Activated naive CD8-positive, alpha-beta T cell treated with anti-CD3 and anti-CD28 coated beads, Interleukin-2, amount 10 ng/mL, durations not matched to agents 7 days and 5 days (primary cell): ENCODE measurements around the gene SURF6. TPM values are rescaled to one million over a fixed set of nuclear protein-coding genes. Genes with fewer than 3 reads are reported as not detected.
"Not testable (repeated sequence)": the region's sequence is repeated elsewhere in the genome, so short reads cannot be mapped to it uniquely, and the experiment has no call there.

Experiments used
- ATAC-seq: fragments of 150-1000 bp; cut with Tn5 transposase; one replicate; pipeline ENCODE4 v1.10.0; 2021; ENCODE audit warnings: low read depth, moderate library complexity
- POLR2A ChIA-PET: fragments of 350-600 bp; sonication (Branson Sonifier 250); formaldehyde crosslinking; loops from one replicate; lab custom pipeline; 2021; ENCODE audit warnings: antibody characterized with exemption; lab: Charles Lee
- DNase-seq: peaks from one replicate; pipeline ENCODE4 v3.0.0; 2021
- H3K27ac Mint-ChIP-seq: one replicate; pipeline ENCODE4 v1.8.0; 2022; ENCODE audit warnings: mild to moderate bottlenecking, mixed read lengths
- H3K27me3 Mint-ChIP-seq: one replicate; pipeline ENCODE4 v1.8.0; 2022; ENCODE audit warnings: mild to moderate bottlenecking, moderate library complexity, mixed read lengths
- H3K36me3 Mint-ChIP-seq: one replicate; pipeline ENCODE4 v1.8.0; 2021; ENCODE audit warnings: mild to moderate bottlenecking, mixed read lengths
- H3K4me1 Mint-ChIP-seq: one replicate; pipeline ENCODE4 v1.8.0; 2021; ENCODE audit warnings: mixed read lengths
- H3K4me3 Mint-ChIP-seq: one replicate; pipeline ENCODE4 v1.8.0; 2022; ENCODE audit warnings: mild to moderate bottlenecking, moderate library complexity, mixed read lengths
- H3K9me3 Mint-ChIP-seq: one replicate; pipeline ENCODE4 v1.8.0; 2021; ENCODE audit warnings: mixed read lengths
- total RNA-seq, 2 experiments: library from RNA; stranded (reverse); gene quantifications; one replicate each; pipeline ENCODE4 v1.2.3, GENCODE V29; 2021

The SURF6 gene
- total RNA-seq, 2 experiments from 2014 or later: 20.5 to 21.0 TPM

- Mint-ChIP-seq H3K9me3 (no peaks in the 10 kb centered on the region), H3K36me3 (peaks cover 28% of the 10 kb centered on the region), H3K4me1 (peaks cover 29% of the 10 kb centered on the region), H3K4me3 (no peak overlapping the region), H3K27me3 (no peaks in the 10 kb centered on the region), H3K27ac (peak overlapping the region; percentile 92)
- no peak for DNase-seq
- no peak for ATAC-seq
- POLR2A ChIA-PET: interaction anchor here (0.9 to 1.6 kb wide), 4 partner anchors 14 to 33 kb away, joined by 3 to 8 read pairs (median 4); partner anchors contain the start of genes SURF1 and SURF2
Observed at GRCh38 chr9:133341369-133342068, 5.5 kb upstream of the SURF6 start.

- Mint-ChIP-seq H3K9me3 (no peaks in the 10 kb centered on the region), H3K27me3 (no peaks in the 10 kb centered on the region), H3K4me3 (peak overlapping the region; percentile 46), H3K27ac (peak overlapping the region; percentile 92), H3K4me1 (peaks cover 26% of the 10 kb centered on the region), H3K36me3 (peaks cover 24% of the 10 kb centered on the region)
- no peak for DNase-seq
- POLR2A ChIA-PET: interaction anchor here (1.0 to 1.4 kb wide), 3 partner anchors 15 to 34 kb away, joined by 3 to 8 read pairs (median 4); partner anchors contain the start of genes SURF1 and SURF2
- no peak for ATAC-seq
Observed at GRCh38 chr9:133340916-133341315, 4.9 kb upstream of the SURF6 start.

GRCh38 chr9:133340256-133340655 lies 4.3 kb upstream of the SURF6 start:
- Mint-ChIP-seq H3K4me3 (peak overlapping the region; percentile 46), H3K27me3 (no peaks in the 10 kb centered on the region), H3K27ac (peak overlapping the region; percentile 92), H3K36me3 (peaks cover 26% of the 10 kb centered on the region), H3K4me1 (peaks cover 28% of the 10 kb centered on the region), H3K9me3 (no peaks in the 10 kb centered on the region)
- ATAC-seq (no peak), DNase-seq (no peak)
- POLR2A ChIA-PET: interaction anchor here (1.0 to 2.0 kb wide), 3 partner anchors 8 to 35 kb away, joined by 4 to 11 read pairs (median 8); partner anchors contain the start of genes MED22 and RPL7A

- no peaks in the 10 kb centered on the region for H3K27me3 Mint-ChIP-seq
- no peak for DNase-seq
- POLR2A ChIA-PET: interaction anchor here (2.0 kb wide), 1 partner anchor 8 kb away, joined by 11 read pairs; the partner anchor contains the start of genes MED22 and RPL7A
- H3K36me3 Mint-ChIP-seq: peaks cover 26% of the 10 kb centered on the region
- ATAC-seq: no peak
- peaks cover 31% of the 10 kb centered on the region for H3K4me1 Mint-ChIP-seq
- H3K9me3 Mint-ChIP-seq: no peaks in the 10 kb centered on the region
- H3K27ac Mint-ChIP-seq: peak overlapping the region; percentile 92
- peak overlapping the region; percentile 9 for H3K4me3 Mint-ChIP-seq
Observed at GRCh38 chr9:133339641-133340040, 3.7 kb upstream of the SURF6 start.

GRCh38 chr9:133334888-133335287 lies 1.1 kb downstream of the SURF6 start:
- peak overlapping the region; percentile 94 for H3K4me3 Mint-ChIP-seq
- not testable (repeated sequence) for H3K9me3 Mint-ChIP-seq, H3K27me3 Mint-ChIP-seq, ATAC-seq
- H3K4me1 Mint-ChIP-seq: peaks cover 25% of the 10 kb centered on the region
- peaks cover 28% of the 10 kb centered on the region for H3K36me3 Mint-ChIP-seq
- peak overlapping the region; percentile 95 for H3K27ac Mint-ChIP-seq
- POLR2A ChIA-PET: interaction anchor here (1.6 to 3.2 kb wide), 4 partner anchors 13 to 42 kb away, joined by 4 to 19 read pairs (median 7); partner anchors contain the start of genes MED22, RPL7A, STKLD1 and SURF1
- peak; percentile 15 for DNase-seq

GRCh38 chr9:133334161-133334560 lies 1.8 kb downstream of the SURF6 start:
- POLR2A ChIA-PET: interaction anchor here (1.6 to 3.2 kb wide), 4 partner anchors 14 to 42 kb away, joined by 4 to 19 read pairs (median 7); partner anchors contain the start of genes MED22, RPL7A, STKLD1 and SURF1
- DNase-seq (peak; percentile 26), ATAC-seq (no peak)
- Mint-ChIP-seq H3K4me3 (peak overlapping the region; percentile 32), H3K9me3 (no peaks in the 10 kb centered on the region), H3K27me3 (no peaks in the 10 kb centered on the region), H3K4me1 (peaks cover 20% of the 10 kb centered on the region), H3K27ac (peak overlapping the region; percentile 48), H3K36me3 (peaks cover 25% of the 10 kb centered on the region)

- no peak for ATAC-seq
Observed at GRCh38 chr9:133333566-133333965, 2.4 kb downstream of the SURF6 start.

GRCh38 chr9:133333011-133333410 lies 3.0 kb downstream of the SURF6 start:
- Mint-ChIP-seq H3K4me1 (peaks cover 20% of the 10 kb centered on the region), H3K27me3 (no peaks in the 10 kb centered on the region), H3K27ac (no peak overlapping the region), H3K4me3 (no peak overlapping the region), H3K36me3 (peaks cover 20% of the 10 kb centered on the region), H3K9me3 (no peaks in the 10 kb centered on the region)
- ATAC-seq: no peak
- POLR2A ChIA-PET: interaction anchor here (3.2 kb wide), 1 partner anchor 15 kb away, joined by 19 read pairs; the partner anchor contains the start of genes MED22 and RPL7A
- DNase-seq: peak; percentile 20

More at GRCh38 chr9:133333566-133333965, 2.4 kb downstream of the SURF6 start:
- Mint-ChIP-seq H3K27ac (peak overlapping the region; percentile 48), H3K27me3 (no peaks in the 10 kb centered on the region), H3K36me3 (peaks cover 20% of the 10 kb centered on the region), H3K4me1 (peaks cover 20% of the 10 kb centered on the region), H3K4me3 (no peak overlapping the region), H3K9me3 (no peaks in the 10 kb centered on the region)
- DNase-seq: peak; percentile 25
- POLR2A ChIA-PET: interaction anchor here (3.2 kb wide), 1 partner anchor 15 kb away, joined by 19 read pairs; the partner anchor contains the start of genes MED22 and RPL7A

GRCh38 chr9:133332381-133332730 lies 3.6 kb downstream of the SURF6 start:
- H3K27ac Mint-ChIP-seq: no peak overlapping the region
- no peaks in the 10 kb centered on the region for H3K27me3 Mint-ChIP-seq
- no peak for ATAC-seq
- no peaks in the 10 kb centered on the region for H3K9me3 Mint-ChIP-seq
- H3K4me1 Mint-ChIP-seq: peaks cover 18% of the 10 kb centered on the region
- peak; percentile 15 for DNase-seq
- no peak overlapping the region for H3K4me3 Mint-ChIP-seq
- POLR2A ChIA-PET: no interaction called here
- H3K36me3 Mint-ChIP-seq: peaks cover 18% of the 10 kb centered on the region

- POLR2A ChIA-PET: no interaction called here
- Mint-ChIP-seq H3K27ac (no peak overlapping the region), H3K36me3 (peaks cover 18% of the 10 kb centered on the region), H3K4me1 (peaks cover 18% of the 10 kb centered on the region), H3K4me3 (no peak overlapping the region), H3K9me3 (no peaks in the 10 kb centered on the region), H3K27me3 (no peaks in the 10 kb centered on the region)
- peak; percentile 25 for DNase-seq
- ATAC-seq: no peak
Observed at GRCh38 chr9:133331641-133332380, 4.2 kb downstream of the SURF6 start.

- no peaks in the 10 kb centered on the region for H3K9me3 Mint-ChIP-seq
- POLR2A ChIA-PET: no interaction called here
- ATAC-seq: no peak
- H3K27ac Mint-ChIP-seq: no peak overlapping the region
- no peaks in the 10 kb centered on the region for H3K27me3 Mint-ChIP-seq
- H3K4me3 Mint-ChIP-seq: no peak overlapping the region
- peak; percentile 17 for DNase-seq
- H3K4me1 Mint-ChIP-seq: peaks cover 14% of the 10 kb centered on the region
- peaks cover 17% of the 10 kb centered on the region for H3K36me3 Mint-ChIP-seq
Observed at GRCh38 chr9:133331221-133331620, 4.8 kb downstream of the SURF6 start.

- H3K4me3 Mint-ChIP-seq, H3K27me3 Mint-ChIP-seq, H3K4me1 Mint-ChIP-seq, POLR2A ChIA-PET, H3K9me3 Mint-ChIP-seq, ATAC-seq, H3K27ac Mint-ChIP-seq: not testable (repeated sequence)
- peaks cover 15% of the 10 kb centered on the region for H3K36me3 Mint-ChIP-seq
- DNase-seq: peak; percentile 25
Observed at GRCh38 chr9:133329306-133330156, 6.5 kb downstream of the SURF6 start.
